GM21423 (cell line): ENCODE measurements around the gene RAG1.

Source experiments
- ATAC-seq: cut with Tn5 transposase; IDR thresholded peaks from one replicate; pipeline ENCODE4 v1.9.1; 2021; ENCODE audit warnings: mild to moderate bottlenecking, moderate library complexity; ENCODE audit not compliant: unreplicated experiment

Gene RAG1

GRCh38 chr11:36588099-36588498 lies 20.3 kb downstream of the RAG1 start:
- ATAC-seq, result no peak

GRCh38 chr11:36590513-36590912 lies 22.7 kb downstream of the RAG1 start:
- ATAC-seq, result no peak

GRCh38 chr11:36591433-36591832 lies 23.6 kb downstream of the RAG1 start:
- ATAC-seq, result no peak

- peak; percentile 69 for ATAC-seq
Measured at GRCh38 chr11:36594316-36594989, 26.6 kb downstream of the RAG1 start, which contains the start of gene IFTAP. Gene IFTAP (plus strand): TSS chr11:36594502. CDS start chr11:36610104, 15,602 bp downstream.

- no peak for ATAC-seq
Measured at GRCh38 chr11:36596880-36597279, 29.1 kb downstream of the RAG1 start.

- no peak for ATAC-seq
Measured at GRCh38 chr11:36598051-36598450, 30.2 kb downstream of the RAG1 start, which contains the start of gene RAG2. Gene RAG2 (minus strand): TSS chr11:36598236. CDS start chr11:36594168, 4,068 bp downstream.

- ATAC-seq, result no peak
Measured at GRCh38 chr11:36600180-36600579, 32.4 kb downstream of the RAG1 start.

GRCh38 chr11:36601155-36601554 lies 33.3 kb downstream of the RAG1 start:
- no peak for ATAC-seq

- ATAC-seq, result no peak
Measured at GRCh38 chr11:36602135-36602534, 34.3 kb downstream of the RAG1 start.

GRCh38 chr11:36605221-36606216 lies 37.7 kb downstream of the RAG1 start:
- no peak for ATAC-seq

- no peak for ATAC-seq
Measured at GRCh38 chr11:36608491-36609199, 40.8 kb downstream of the RAG1 start.

GRCh38 chr11:36609383-36609782 lies 41.6 kb downstream of the RAG1 start:
- no peak for ATAC-seq

- no peak for ATAC-seq
Measured at GRCh38 chr11:36615826-36616225, 48.0 kb downstream of the RAG1 start.

GRCh38 chr11:36617543-36618362 lies 49.9 kb downstream of the RAG1 start:
- ATAC-seq, result no peak

- no peak for ATAC-seq
Measured at GRCh38 chr11:36618363-36619047, 50.7 kb downstream of the RAG1 start.

- no peak for ATAC-seq
Measured at GRCh38 chr11:36619502-36619901, 51.7 kb downstream of the RAG1 start.

GRCh38 chr11:36620246-36620645 lies 52.4 kb downstream of the RAG1 start:
- no peak for ATAC-seq

GRCh38 chr11:36622431-36623136 lies 54.8 kb downstream of the RAG1 start:
- ATAC-seq, result no peak

GRCh38 chr11:36623494-36623893 lies 55.7 kb downstream of the RAG1 start:
- ATAC-seq, result no peak
